Ovary (tissue), 9 donors: ENCODE measurements around the gene ISCA1. TPM values are rescaled to one million over a fixed set of nuclear protein-coding genes. Genes with fewer than 3 reads are reported as not detected.
A peak's percentile ranks its signal among the peaks of the same experiment; 100 is the strongest.

Source experiments
- DNase-seq, 5 donors: peaks; one replicate each; pipeline ENCODE4 v3.0.0-alpha.2; 2019 to 2020
- H3K27ac ChIP-seq, 2 donors: fragments of 200-600 bp; one replicate each; pipeline versions ENCODE4 v1.5.1 to v1.8.0; 2019 to 2022
- H3K27me3 ChIP-seq: fragments of 200-600 bp; one replicate; pipeline ENCODE4 v1.8.0; 2022
- H3K36me3 ChIP-seq: fragments of 200-600 bp; sonication (generic); one replicate; pipeline ENCODE4 v1.5.1; 2019
- H3K4me1 ChIP-seq: one replicate; pipeline ENCODE4 v1.8.1; 2013; ENCODE audit warnings: mild to moderate bottlenecking, moderate library complexity; ENCODE audit not compliant: insufficient read depth
- H3K4me3 ChIP-seq: fragments of 200-600 bp; sonication (generic); one replicate; pipeline ENCODE4 v1.5.1; 2017
- H3K9me3 ChIP-seq, 2 donors: fragments of 200-600 bp in 1 of 2; sonication (generic) in 1 of 2; one replicate each; pipeline versions ENCODE4 v1.5.1 to v1.8.1; 2013 to 2019; ENCODE audit warnings: mild to moderate bottlenecking in 1 of 2, moderate library complexity in 1 of 2
- CTCF ChIP-seq, 3 donors: fragments of 450-650 bp in 2 of 3; fragments of 200-600 bp in 1 of 3; IDR thresholded peaks; one replicate each; pipeline versions ENCODE4 v1.5.1 to v1.8.0; 2016 to 2022; ENCODE audit warnings: antibody characterized with exemption in 3 of 3, mild to moderate bottlenecking in 1 of 3
- EP300 ChIP-seq: sonication (generic); formaldehyde crosslinking; IDR thresholded peaks from one replicate; pipeline ENCODE4 v1.6.1; 2017; ENCODE audit warnings: antibody characterized with exemption
- POLR2A ChIP-seq: fragments of 450-650 bp; IDR thresholded peaks from one replicate; pipeline ENCODE4 v1.6.1; 2017; ENCODE audit warnings: antibody characterized with exemption, mild to moderate bottlenecking, moderate library complexity
- WGBS, 3 donors: extraction: QIAGEN DNeasy Blood & Tissue Kit in 1 of 3; methylation state at CpG; one replicate each; pipeline versions ENCODE4 v1.1.5 to v1.1.7; 2013 to 2017; 5-methylcytosine and 5-hydroxymethylcytosine counted together
- intact Hi-C, 4 donors: fragments of 100-400 bp; cut with DNase I; formaldehyde crosslinking; loops; one replicate each; pipeline versions ENCODE4 v1.11.0 to v1.15.1; 2022 to 2023
- polyA plus RNA-seq, 2 donors: library from polyadenylated mRNA; stranded (reverse); fragments of 200-250 nt in 1 of 2; fragments of 350-450 nt in 1 of 2; fragmentation: Illumina TruSeq in 1 of 2; extraction: RNeasy Lipid Tissue Mini Kit (QIAGEN cat#74804) in 1 of 2; gene quantifications; one replicate each; pipeline ENCODE4 v1.2.3, GENCODE V29; 2013 to 2014
- total RNA-seq, 7 donors: library from RNA; depleted of rRNA in 2 of 7; stranded (reverse); fragments of >200 nt in 2 of 7; fragmentation: NEBNext Ultra II Directional in 3 of 7; extraction: Animal tissue kit (Norgen Biotek cat#: 25700) in 3 of 7; gene quantifications; one replicate each; pipeline versions ENCODE4 v1.1.0 to v1.2.4, GENCODE V29; 2016 to 2023
- donor health status: DM: no; HTN: no; CAD: no; lungs with moderate emphysema.
- donor health status: DM: no; HTN: no; CAD: no.
- donor health status: Bipolar disorder and iron deficiency.
- donor health status: DM: yes; HTN: yes; CAD: no.
- donor health status: DM: no; HTN: no; CAD: no.
- donor health status: DM: yes; HTN: yes; CAD: no.

The ISCA1 gene
- total and polyA plus RNA-seq, 9 donors: 22.5 to 48.6 (median 32.0) TPM

GRCh38 chr9:86304236-86304730 lies 21.9 kb upstream of the ISCA1 start:
- peaks cover 2% of the 10 kb centered on the region for H3K4me1 ChIP-seq
- no peak for TF ChIP-seq POLR2A
- no peak for TF ChIP-seq CTCF (IDR thresholded peaks at IDR 0.05)
- no peak for TF ChIP-seq EP300
- peak overlapping the region in 1 of 2 donors; percentile 19 for H3K27ac ChIP-seq
- WGBS, 3 donors: 6 to 21% (median 12%) methylated on average over 3 of the region's 3 CpGs
- no peak overlapping the region for H3K4me3 ChIP-seq
- H3K36me3 ChIP-seq: no peaks in the 10 kb centered on the region
- H3K27me3 ChIP-seq: no peaks in the 10 kb centered on the region
- DNase-seq: no peak
- H3K9me3 ChIP-seq: no peaks in the 10 kb centered on the region
- intact Hi-C loops: loop anchor here in 1 of 4 donors (5.0 kb wide), 1 partner anchor 1567 kb away; no protein-coding TSS in a partner anchor

GRCh38 chr9:86303316-86303975 lies 21.1 kb upstream of the ISCA1 start:
- TF ChIP-seq EP300 (no peak), POLR2A (no peak), CTCF (IDR thresholded peaks at IDR 0.05) (no peak)
- Histone ChIP-seq H3K27ac (peak overlapping the region in 1 of 2 donors; percentile 19), H3K9me3 (no peaks in the 10 kb centered on the region), H3K4me3 (no peak overlapping the region), H3K27me3 (no peaks in the 10 kb centered on the region), H3K36me3 (no peaks in the 10 kb centered on the region), H3K4me1 (peaks cover 2% of the 10 kb centered on the region)
- intact Hi-C loops: loop anchor here in 1 of 4 donors (5.0 kb wide), 1 partner anchor 1566 kb away; no protein-coding TSS in a partner anchor
- WGBS, 3 donors: 33 to 57% (median 41%) methylated on average over 4 of the region's 4 CpGs
- DNase-seq: no peak

- no peak overlapping the region for H3K27ac ChIP-seq
- WGBS, 3 donors: 82 to 89% (median 87%) methylated on average over 1 of the region's 1 CpG
- no peaks in the 10 kb centered on the region for H3K36me3 ChIP-seq
- no peaks in the 10 kb centered on the region for H3K9me3 ChIP-seq
- intact Hi-C loops: loop anchor here in 1 of 4 donors (5.0 kb wide), 1 partner anchor 1564 kb away; no protein-coding TSS in a partner anchor
- TF ChIP-seq CTCF (IDR thresholded peaks at IDR 0.05) (no peak), POLR2A (no peak), EP300 (no peak)
- H3K4me1 ChIP-seq: peaks cover 2% of the 10 kb centered on the region
- no peak for DNase-seq
- no peak overlapping the region for H3K4me3 ChIP-seq
- no peaks in the 10 kb centered on the region for H3K27me3 ChIP-seq
Measured at GRCh38 chr9:86301686-86302085, 19.3 kb upstream of the ISCA1 start.

GRCh38 chr9:86300701-86301100 lies 18.4 kb upstream of the ISCA1 start:
- Histone ChIP-seq H3K4me1 (peaks cover 2% of the 10 kb centered on the region), H3K9me3 (no peaks in the 10 kb centered on the region), H3K4me3 (no peak overlapping the region), H3K27ac (no peak overlapping the region), H3K36me3 (no peaks in the 10 kb centered on the region), H3K27me3 (no peaks in the 10 kb centered on the region)
- WGBS, 3 donors: 96 to 97% (median 97%) methylated on average over 2 of the region's 2 CpGs
- intact Hi-C loops: loop anchor here in 1 of 4 donors (5.0 kb wide), 1 partner anchor 1563 kb away; no protein-coding TSS in a partner anchor
- DNase-seq: no peak
- no peak for TF ChIP-seq POLR2A
- no peak for TF ChIP-seq CTCF (IDR thresholded peaks at IDR 0.05)
- TF ChIP-seq EP300: no peak
